ENCODE measurements around the gene NEK4.
A peak's percentile ranks its signal among the peaks of the same experiment; 100 is the strongest.

Gene NEK4

DNA sequence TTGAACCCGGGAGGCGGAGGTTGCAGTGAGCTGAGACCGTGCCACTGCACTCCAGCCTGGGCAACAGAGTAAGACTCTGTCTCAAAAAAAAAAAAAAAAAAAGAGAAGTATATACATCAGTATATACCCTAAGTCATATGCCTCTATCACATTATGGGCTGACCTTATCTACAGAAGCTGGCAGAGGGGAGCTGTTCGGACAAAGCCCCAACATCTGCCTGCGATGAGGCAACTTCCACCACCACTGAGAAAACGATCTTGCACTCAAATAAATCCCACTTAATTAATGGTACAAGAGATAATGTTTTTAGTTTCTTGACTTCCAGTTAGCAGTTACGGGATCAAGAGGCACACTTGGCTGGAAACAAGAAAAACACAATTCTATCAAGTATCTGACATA, 67.4 kb downstream of the NEK4 start:
- no peak overlapping the region for H3K4me3 ChIP-seq (IDR thresholded peaks at IDR 0.05; ENCODE audit: insufficient read depth, low read depth, low read length)
- H3K4me2 ChIP-seq: peak overlapping the region; percentile 72; the same call in 1 of the 2 replicates
- H3K27ac ChIP-seq: no peak overlapping the region
- no peak overlapping the region for H2AFZ ChIP-seq (ENCODE audit: low read depth)
- no peak overlapping the region for H3K9ac ChIP-seq
- no peaks in the 10 kb centered on the region for H3K36me3 ChIP-seq (ENCODE audit: insufficient read depth)
- H3K79me2 ChIP-seq (ENCODE audit: insufficient read depth, low read depth): peaks cover 53% of the 10 kb centered on the region
- H3K4me1 ChIP-seq (ENCODE audit: low read depth, poor library complexity, severe bottlenecking): peaks cover 15% of the 10 kb centered on the region
- TF ChIP-seq, protein P1, sequence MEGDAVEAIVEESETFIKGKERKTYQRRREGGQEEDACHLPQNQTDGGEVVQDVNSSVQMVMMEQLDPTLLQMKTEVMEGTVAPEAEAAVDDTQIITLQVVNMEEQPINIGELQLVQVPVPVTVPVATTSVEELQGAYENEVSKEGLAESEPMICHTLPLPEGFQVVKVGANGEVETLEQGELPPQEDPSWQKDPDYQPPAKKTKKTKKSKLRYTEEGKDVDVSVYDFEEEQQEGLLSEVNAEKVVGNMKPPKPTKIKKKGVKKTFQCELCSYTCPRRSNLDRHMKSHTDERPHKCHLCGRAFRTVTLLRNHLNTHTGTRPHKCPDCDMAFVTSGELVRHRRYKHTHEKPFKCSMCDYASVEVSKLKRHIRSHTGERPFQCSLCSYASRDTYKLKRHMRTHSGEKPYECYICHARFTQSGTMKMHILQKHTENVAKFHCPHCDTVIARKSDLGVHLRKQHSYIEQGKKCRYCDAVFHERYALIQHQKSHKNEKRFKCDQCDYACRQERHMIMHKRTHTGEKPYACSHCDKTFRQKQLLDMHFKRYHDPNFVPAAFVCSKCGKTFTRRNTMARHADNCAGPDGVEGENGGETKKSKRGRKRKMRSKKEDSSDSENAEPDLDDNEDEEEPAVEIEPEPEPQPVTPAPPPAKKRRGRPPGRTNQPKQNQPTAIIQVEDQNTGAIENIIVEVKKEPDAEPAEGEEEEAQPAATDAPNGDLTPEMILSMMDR (conservative IDR thresholded peaks at IDR 0.05; ENCODE audit: low read depth, low read length): no peak
- no peaks in the 10 kb centered on the region for H3K27me3 ChIP-seq (ENCODE audit: insufficient read depth, low read depth)
- H4K20me1 ChIP-seq (ENCODE audit: insufficient read depth): no peaks in the 10 kb centered on the region

DNA sequence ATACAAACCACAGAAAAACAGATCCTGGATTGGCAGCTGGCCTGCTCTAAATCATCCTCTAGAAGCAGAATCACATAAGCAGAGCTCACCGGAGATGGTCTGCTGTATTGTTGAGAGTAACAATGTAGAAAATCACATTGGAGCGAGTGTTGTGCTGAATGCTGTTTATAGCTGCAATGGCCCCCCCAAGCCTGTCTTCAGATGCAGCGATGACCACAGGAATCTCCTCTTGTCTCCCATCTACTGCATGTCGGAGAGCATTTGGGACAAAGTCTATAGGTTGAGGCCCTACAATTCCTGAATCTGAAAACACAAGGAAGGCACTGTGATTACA, 73.1 kb downstream of the NEK4 start:
- no peaks in the 10 kb centered on the region; the same call in 1 of the 2 replicates for H3K36me3 ChIP-seq (ENCODE audit: insufficient read depth)
- no peak overlapping the region; the same call in 1 of the 2 replicates for H3K27ac ChIP-seq
- no peak overlapping the region for H2AFZ ChIP-seq (ENCODE audit: low read depth)
- H3K27me3 ChIP-seq (ENCODE audit: insufficient read depth, low read depth): no peaks in the 10 kb centered on the region
- peaks cover 17% of the 10 kb centered on the region; the same call in 1 of the 2 replicates for H3K79me2 ChIP-seq (ENCODE audit: insufficient read depth, low read depth)
- no peaks in the 10 kb centered on the region for H4K20me1 ChIP-seq (ENCODE audit: insufficient read depth)
- no peak overlapping the region for H3K4me2 ChIP-seq
- H3K9ac ChIP-seq: no peak overlapping the region
- peaks cover 54% of the 10 kb centered on the region for H3K4me1 ChIP-seq (ENCODE audit: low read depth, poor library complexity, severe bottlenecking)
- no peak overlapping the region for H3K4me3 ChIP-seq (IDR thresholded peaks at IDR 0.05; ENCODE audit: insufficient read depth, low read depth, low read length)
- TF ChIP-seq, protein P1 (conservative IDR thresholded peaks at IDR 0.05; ENCODE audit: low read depth, low read length): no peak

DNA sequence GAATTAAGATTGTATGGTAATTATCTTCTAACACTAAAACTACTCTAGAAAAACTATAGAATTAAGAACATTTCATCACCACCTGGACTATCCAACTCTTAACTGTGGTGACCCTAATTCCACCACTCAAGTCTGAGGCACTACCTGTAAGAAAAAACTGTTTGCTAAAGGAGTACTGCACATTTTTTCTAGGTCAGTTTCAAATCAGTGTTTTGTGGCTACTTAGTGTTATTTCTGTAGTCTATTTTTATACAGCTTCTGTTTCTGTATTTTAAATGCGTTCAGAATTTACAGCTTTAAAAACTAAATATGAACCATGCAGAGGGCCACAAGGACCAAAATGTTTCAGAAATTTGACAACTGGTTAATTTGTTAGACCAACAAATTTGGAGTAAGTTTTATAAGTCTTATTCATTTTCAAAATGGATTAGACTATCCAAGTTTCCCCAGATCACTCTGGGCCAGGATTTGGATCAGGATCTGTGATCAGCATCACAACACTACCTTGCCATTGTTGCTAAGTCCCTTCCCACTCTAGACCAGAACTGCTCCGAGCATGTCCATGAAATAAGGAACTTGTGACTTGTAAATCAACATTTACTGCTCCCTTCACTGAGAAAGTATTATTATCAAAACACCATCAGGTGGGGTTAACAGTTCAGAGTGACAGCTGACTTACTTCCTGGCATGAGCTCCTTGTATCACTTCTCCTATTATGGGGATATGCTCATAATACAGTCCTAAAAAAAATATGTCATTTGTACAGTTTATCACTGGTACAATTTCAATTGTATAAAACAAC, 73.7 kb downstream of the NEK4 start:
- H3K79me2 ChIP-seq (ENCODE audit: insufficient read depth, low read depth): peaks cover 12% of the 10 kb centered on the region; the same call in 1 of the 2 replicates

DNA sequence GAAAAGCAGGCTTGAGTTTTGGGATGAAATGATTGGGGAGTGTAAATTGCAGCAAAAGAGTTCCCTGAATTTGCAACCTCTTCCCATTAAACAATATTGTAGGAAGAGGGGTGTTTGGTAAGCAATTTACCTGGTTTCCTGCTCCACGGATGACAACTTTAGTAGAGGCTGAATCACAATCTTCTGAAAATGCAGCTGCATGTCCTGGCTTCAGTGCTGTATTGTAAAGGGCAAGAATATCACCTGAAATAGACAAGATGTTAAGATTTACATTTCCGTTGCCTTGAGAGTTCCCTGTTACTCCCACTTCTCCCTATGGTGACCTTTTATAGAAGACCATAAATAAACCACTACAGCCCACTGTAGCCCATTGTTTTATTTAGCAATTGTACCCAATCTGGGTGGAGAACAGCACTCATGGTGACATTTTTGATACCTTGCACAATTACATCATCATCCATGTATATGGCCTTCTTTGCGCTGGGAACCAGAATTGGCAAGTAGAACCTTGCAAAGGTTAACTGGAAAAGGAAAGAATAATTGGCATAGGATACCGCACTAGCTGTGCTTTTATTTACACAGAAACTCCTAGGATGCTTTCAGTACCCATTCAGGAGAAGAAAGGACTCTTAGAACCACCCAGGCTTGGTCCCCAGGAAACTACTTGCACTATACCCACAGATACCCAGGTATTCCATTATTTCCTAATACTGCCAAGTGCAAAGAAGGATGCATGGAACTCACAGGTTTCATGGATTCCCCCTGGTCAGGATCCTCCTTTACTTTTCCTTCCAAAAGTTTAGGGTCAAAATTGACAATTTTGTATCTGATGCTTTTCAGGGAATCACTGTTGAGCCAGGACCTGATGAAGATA, 74.7 kb downstream of the NEK4 start:
- H2AFZ ChIP-seq (ENCODE audit: low read depth): no peak overlapping the region
- H3K4me2 ChIP-seq: peak overlapping the region; percentile 44
- H3K27ac ChIP-seq: peak overlapping the region; percentile 35; the same call in 1 of the 2 replicates
- H3K27me3 ChIP-seq (ENCODE audit: insufficient read depth, low read depth): no peaks in the 10 kb centered on the region
- H3K9ac ChIP-seq: no peak overlapping the region
- no peaks in the 10 kb centered on the region; the same call in 1 of the 2 replicates for H3K36me3 ChIP-seq (ENCODE audit: insufficient read depth)
- H3K79me2 ChIP-seq (ENCODE audit: insufficient read depth, low read depth): peaks cover 2% of the 10 kb centered on the region; the same call in 1 of the 2 replicates
- H3K4me3 ChIP-seq (IDR thresholded peaks at IDR 0.05; ENCODE audit: insufficient read depth, low read depth, low read length): no peak overlapping the region
- no peaks in the 10 kb centered on the region for H4K20me1 ChIP-seq (ENCODE audit: insufficient read depth)
- TF ChIP-seq, protein P1 (conservative IDR thresholded peaks at IDR 0.05; ENCODE audit: low read depth, low read length): no peak
- H3K4me1 ChIP-seq (ENCODE audit: low read depth, poor library complexity, severe bottlenecking): peaks cover 68% of the 10 kb centered on the region

More for the DNA sequence above, 73.7 kb downstream of the NEK4 start:
- H4K20me1 ChIP-seq (ENCODE audit: insufficient read depth): no peaks in the 10 kb centered on the region
- no peak overlapping the region for H3K4me3 ChIP-seq (IDR thresholded peaks at IDR 0.05; ENCODE audit: insufficient read depth, low read depth, low read length)
- no peaks in the 10 kb centered on the region for H3K27me3 ChIP-seq (ENCODE audit: insufficient read depth, low read depth)
- H3K4me1 ChIP-seq (ENCODE audit: low read depth, poor library complexity, severe bottlenecking): peaks cover 59% of the 10 kb centered on the region
- peak overlapping the region; percentile 35 for H3K27ac ChIP-seq
- H3K9ac ChIP-seq: no peak overlapping the region
- peak overlapping the region; percentile 44 for H3K4me2 ChIP-seq
- no peaks in the 10 kb centered on the region; the same call in 1 of the 2 replicates for H3K36me3 ChIP-seq (ENCODE audit: insufficient read depth)
- H2AFZ ChIP-seq (ENCODE audit: low read depth): no peak overlapping the region
- TF ChIP-seq, protein P1 (conservative IDR thresholded peaks at IDR 0.05; ENCODE audit: low read depth, low read length): no peak

Measured in KMS-11 (cell line).